Suprapubic skin (tissue), 4 donors: ENCODE data around the gene SEMA5B.

Source experiments
- CTCF ChIP-seq, 2 donors: fragments of 200-600 bp in 1 of 2; fragments of 450-650 bp in 1 of 2; sonication (generic) in 1 of 2; IDR thresholded peaks; one replicate each; pipeline ENCODE4 v1.5.1; 2016 to 2019; ENCODE audit warnings: antibody characterized with exemption in 2 of 2, mild to moderate bottlenecking in 1 of 2, moderate library complexity in 1 of 2
- EP300 ChIP-seq: sonication (generic); formaldehyde crosslinking; IDR thresholded peaks from one replicate; pipeline ENCODE4 v1.6.1; 2017; ENCODE audit warnings: antibody characterized with exemption
- POLR2A ChIP-seq, 2 donors: fragments of 450-650 bp; IDR thresholded peaks; one replicate each; pipeline ENCODE4 v1.6.1; 2017; ENCODE audit warnings: antibody characterized with exemption in 2 of 2, mild to moderate bottlenecking in 2 of 2, moderate library complexity in 2 of 2
- POLR2AphosphoS5 ChIP-seq, 3 donors: sonication (generic); formaldehyde crosslinking; IDR thresholded peaks; one replicate each; pipeline ENCODE4 v1.6.1; 2017; ENCODE audit warnings: antibody characterized with exemption in 3 of 3

GRCh38 chr3:122920986-122921385 is 106.6 kb downstream of the SEMA5B start:
- no peak for TF ChIP-seq EP300
- TF ChIP-seq CTCF (IDR thresholded peaks at IDR 0.05) = no peak
- TF ChIP-seq POLR2A (IDR thresholded peaks at IDR 0.05) = no peak
- no peak for TF ChIP-seq POLR2AphosphoS5 (IDR thresholded peaks at IDR 0.05)
